HUES48 (cell line): ENCODE data around the gene MLEC.

Experiments used
- H3K27ac ChIP-seq: one replicate; pipeline ENCODE4 v1.7.0; 2013; ENCODE audit warnings: low read depth, low read length, inconsistent platforms
- H3K27me3 ChIP-seq: 2 replicates; pipeline ENCODE4 v1.6.1; 2013; ENCODE audit warnings: mild to moderate bottlenecking, low read length; ENCODE audit not compliant: control insufficient read depth, insufficient read depth
- H3K36me3 ChIP-seq: 2 replicates; pipeline ENCODE4 v1.6.1; 2013; ENCODE audit warnings: low read length; ENCODE audit not compliant: control insufficient read depth, insufficient read depth
- H3K4me1 ChIP-seq: 2 replicates; pipeline ENCODE4 v1.6.1; 2013; ENCODE audit warnings: mild to moderate bottlenecking, low read length; ENCODE audit not compliant: control insufficient read depth, insufficient read depth
- H3K4me3 ChIP-seq: 2 replicates; pipeline ENCODE4 v1.5.1; 2013; ENCODE audit warnings: mild to moderate bottlenecking, low read depth, low read length
- H3K9ac ChIP-seq: 2 replicates; pipeline ENCODE4 v1.6.1; 2013; ENCODE audit warnings: mild to moderate bottlenecking, low read depth, low read length, moderate library complexity
- H3K9me3 ChIP-seq: 2 replicates; pipeline ENCODE4 v1.6.1; 2013; ENCODE audit warnings: low read length; ENCODE audit not compliant: control insufficient read depth, insufficient read depth

The MLEC gene

GRCh38 chr12:120751389-120751788 is 64.4 kb downstream of the MLEC start:
- no peaks in the 10 kb centered on the region for H3K4me1 ChIP-seq
- H3K4me3 ChIP-seq = no peak overlapping the region
- H3K36me3 ChIP-seq = no peaks in the 10 kb centered on the region
- H3K9ac ChIP-seq = no peak overlapping the region
- no peak overlapping the region for H3K27ac ChIP-seq
- H3K27me3 ChIP-seq = no peaks in the 10 kb centered on the region
- H3K9me3 ChIP-seq = no peaks in the 10 kb centered on the region
